HUDEP-2 (cell line): Measurements from ENCODE around the gene KAZN.

Experiments
- DNase-seq, 76 experiments: peaks; one replicate each; lab custom pipeline; 2025; ENCODE audit not compliant: unreplicated experiment in 76 of 76; lab: John Stamatoyannopoulos, UW

The KAZN gene

GRCh38 chr1:14784790-14785773, 186.6 kb downstream of the KAZN start:
- DNase-seq = peak in 23 of 76 experiments; percentile 13 to 69 (median 43)

- no peak for DNase-seq
Observed at GRCh38 chr1:14786109-14786675, 187.7 kb downstream of the KAZN start.

- no peak for DNase-seq
Observed at GRCh38 chr1:14786681-14787080, 188.2 kb downstream of the KAZN start.

- no peak for DNase-seq
Observed at GRCh38 chr1:14787604-14788003, 189.1 kb downstream of the KAZN start.

DNA sequence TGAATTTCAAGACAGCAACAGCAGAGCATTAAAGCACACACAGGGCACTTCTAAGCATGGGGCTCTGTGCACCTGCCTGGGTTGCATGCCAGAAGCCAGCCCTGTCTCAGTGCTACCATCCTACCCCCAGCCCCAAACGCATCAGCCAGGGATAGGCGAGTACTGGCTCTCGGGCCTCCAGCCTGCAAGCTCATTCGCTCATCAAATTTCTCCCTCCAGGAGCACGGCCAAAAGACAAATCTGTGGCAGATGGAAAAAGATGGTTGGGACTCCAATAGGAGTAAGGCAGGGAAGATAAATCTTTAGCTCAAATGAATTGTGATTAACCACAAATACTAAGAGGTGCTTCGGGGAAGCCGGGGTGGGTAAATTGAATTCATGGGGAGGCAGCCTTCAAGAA, 189.6 kb downstream of the KAZN start:
- no peak for DNase-seq

DNA sequence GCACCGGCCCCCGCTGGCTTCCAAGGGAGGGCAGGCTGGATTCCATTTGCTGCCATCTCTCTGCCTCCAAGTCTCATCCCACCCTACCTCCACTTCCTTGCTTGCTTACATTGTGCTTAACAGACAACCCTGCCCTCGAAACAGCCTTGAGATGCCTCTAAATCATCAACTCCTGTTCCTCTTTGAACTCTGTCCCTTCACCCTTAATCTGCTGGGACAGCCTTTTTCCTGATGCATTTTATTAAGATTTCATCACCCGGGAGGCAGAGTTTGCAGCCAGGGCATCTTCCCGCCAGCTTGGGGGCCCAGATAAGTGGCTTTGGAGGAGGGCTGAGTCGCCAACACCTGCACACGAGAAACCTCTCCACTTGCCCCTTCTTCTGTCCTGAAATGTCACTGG, 192.5 kb downstream of the KAZN start:
- no peak for DNase-seq

DNA sequence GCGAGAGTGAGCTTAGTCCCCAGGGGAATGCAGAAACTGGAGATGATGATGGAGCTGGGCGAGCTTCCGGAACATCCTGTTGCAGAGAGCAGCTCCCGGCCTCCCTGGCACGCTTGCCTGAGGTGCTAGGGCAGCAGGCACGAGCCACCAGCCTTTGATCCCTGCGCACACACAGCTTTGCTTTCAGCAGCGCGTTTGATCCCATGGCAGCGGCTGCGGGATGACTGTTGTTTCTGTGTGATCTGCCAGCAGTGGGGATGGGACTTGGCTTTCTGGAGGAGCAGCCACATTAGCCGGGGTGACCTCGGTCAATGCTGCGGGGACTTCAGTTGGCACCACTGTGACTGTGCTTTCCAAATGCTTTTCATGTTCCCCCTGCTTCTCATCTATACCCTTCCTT, 193.2 kb downstream of the KAZN start:
- DNase-seq = no peak

DNA sequence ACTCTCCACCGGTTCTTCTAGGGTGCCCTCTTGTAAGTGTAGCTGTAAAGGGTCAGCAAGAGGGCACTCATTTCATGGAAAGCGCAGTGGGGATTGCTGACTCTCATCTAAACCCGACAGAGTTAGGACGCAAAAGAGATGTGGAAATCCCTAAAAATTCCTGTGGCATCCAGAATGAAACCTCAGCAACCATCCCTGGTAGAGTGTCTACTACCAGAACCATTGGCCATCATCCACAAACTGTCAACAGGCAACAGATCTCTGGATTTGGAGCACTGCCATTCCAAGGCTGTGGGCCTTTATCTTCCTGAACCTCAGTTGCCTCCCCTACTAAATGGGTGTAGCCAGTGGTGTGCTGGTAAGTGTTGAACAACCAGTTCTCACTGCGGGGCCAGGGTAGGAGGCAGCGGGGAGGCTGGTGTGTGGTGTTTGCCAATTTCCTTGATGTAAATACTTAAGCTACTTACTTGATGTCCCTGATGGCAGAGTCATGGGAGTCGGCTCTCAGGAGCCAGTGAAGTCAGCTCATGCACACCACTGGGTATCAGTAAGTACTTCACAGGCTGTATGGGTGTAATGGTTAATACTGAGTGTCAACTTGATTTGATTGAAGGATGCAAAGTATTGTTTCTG, 195.8 kb downstream of the KAZN start:
- DNase-seq = peak in 4 of 76 experiments; percentile 10 to 35 (median 17)

DNA sequence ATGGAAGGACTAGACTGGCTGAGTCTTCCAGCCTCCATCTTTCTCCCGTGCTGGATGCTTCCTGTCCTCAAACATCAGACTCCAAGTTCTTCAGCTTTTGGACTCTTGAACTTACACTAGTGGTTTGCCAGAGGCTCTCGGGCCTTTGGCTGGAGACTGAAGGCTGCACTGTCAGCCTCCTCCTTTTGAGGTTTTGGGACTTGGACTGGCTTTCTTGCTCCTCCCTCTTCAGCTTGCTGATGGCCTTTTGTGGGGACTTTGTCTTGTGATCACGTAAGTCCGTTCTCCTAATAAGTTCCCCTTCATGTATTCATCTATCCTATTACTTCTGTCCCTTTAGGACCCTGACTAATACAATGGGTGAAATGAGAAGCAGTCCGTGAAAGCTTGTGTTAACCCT, 196.4 kb downstream of the KAZN start:
- no peak for DNase-seq

DNA sequence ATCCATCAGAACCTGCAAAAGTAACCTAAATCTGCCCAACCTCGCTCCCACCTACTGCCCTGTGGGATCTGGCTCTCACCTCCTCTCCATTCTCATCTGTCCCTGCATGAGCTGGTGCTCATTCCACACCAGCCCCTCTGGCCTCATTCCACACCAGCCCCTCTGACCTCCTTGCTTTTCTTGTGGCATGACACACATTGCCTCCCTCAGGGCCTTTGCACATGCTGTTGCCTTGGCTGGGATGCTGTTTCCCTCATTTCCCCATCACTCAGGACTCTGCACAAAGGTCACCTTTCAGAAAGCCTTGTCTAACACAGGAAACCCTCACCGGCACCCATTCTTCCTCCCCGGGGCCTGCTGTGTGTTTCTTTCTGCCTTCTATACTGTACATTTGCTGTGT, 197.1 kb downstream of the KAZN start:
- DNase-seq = no peak

DNA sequence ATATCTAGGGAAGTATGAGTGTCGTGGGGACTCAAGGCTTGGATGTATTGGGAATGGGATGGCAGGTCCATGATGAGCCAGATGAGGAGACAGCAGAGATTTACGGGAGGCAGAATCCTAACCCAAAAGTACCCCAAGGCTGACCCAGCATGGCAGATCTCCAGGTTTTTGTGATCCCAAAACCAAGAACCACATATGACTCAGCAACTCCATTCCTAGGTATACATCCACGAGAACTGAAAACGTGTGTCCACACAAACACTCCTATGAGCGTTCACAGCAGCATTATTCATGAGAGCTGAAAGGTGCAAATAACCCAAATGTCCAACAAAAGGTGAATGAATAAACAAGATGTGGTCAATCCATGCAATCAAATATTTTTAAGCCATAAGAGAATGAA, 201.5 kb downstream of the KAZN start:
- DNase-seq = no peak

- DNase-seq = no peak
Observed at GRCh38 chr1:14800500-14801076, 202.1 kb downstream of the KAZN start.

- no peak for DNase-seq
Observed at GRCh38 chr1:14803002-14803789, 204.7 kb downstream of the KAZN start.

DNA sequence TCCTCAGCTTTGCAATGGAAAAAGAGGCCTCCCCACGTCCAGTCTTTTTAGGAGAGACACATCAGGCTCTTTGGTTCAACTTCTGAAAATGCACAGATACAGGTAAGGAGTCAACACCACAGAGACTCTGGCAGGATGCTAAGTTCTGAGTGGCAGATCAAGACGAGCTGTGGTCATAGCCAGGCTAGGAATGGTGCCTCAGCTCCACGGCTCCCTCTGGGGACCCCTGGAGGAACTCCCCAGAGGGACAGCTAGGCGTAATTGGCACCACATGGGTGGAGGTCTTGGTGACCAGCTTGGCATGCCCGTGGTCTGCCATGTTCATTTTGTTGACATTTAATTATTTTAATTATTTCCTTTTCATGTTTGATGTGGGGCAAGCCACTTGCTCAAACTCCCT, 206.1 kb downstream of the KAZN start:
- DNase-seq = peak in 48 of 76 experiments; percentile 5 to 58 (median 27)

GRCh38 chr1:14806772-14807171, 208.3 kb downstream of the KAZN start:
- DNase-seq = no peak

DNA sequence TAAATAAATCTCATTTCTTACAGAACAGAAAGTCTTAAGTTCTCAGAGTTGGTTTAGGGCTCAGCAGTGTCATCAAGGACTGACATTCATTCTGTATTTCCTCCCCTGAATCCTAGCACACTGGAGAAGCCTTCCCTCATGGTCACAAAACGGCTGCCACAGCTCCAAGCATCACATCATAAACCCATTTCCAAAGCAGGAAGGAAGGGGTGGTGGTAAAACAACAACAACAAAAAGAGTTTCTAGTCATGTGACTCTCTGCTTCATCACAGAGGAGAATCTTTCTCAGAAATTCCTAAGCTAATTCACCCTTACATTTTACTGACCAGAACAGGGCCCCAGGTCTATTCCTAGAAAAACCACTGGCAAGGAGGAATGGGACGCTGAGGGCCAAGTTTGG, 210.3 kb downstream of the KAZN start:
- no peak for DNase-seq

DNA sequence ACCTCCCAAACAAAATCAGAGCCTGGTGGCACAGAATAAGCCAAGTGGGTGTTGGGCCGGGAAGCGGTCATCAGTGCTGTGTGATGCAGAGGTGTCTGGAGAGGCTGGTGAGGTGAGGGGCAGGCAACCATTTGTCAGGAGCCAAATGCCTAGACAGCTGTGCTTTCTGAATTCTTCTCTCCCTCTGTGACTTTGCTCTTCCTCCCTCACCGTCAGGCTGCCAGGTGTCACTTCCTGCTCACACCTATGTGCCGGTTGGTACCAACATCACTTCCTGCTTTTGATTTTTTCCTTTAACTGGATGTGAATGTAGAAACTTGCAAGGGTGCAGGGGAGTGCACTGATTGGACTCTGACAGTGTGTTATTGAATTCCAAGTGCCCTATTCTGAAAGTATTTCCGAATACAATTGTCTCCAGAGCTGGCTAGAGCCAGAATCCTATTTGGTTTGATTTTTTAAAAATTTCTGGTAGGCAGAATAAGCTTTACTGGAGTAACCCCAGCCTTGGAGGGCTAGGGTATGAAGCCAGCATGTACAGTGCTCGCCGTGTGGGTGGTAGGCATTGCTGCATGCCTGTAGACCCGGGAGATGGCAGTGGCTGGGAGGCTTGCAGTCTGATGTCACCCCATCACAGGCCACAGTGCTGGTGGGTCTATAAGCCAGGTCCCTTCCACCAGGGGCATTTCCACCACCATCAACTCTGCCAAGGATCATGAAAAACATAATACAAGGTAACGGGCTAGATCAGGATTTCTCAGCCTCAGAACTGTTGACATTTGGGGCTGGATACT, 210.9 kb downstream of the KAZN start:
- no peak for DNase-seq

DNA sequence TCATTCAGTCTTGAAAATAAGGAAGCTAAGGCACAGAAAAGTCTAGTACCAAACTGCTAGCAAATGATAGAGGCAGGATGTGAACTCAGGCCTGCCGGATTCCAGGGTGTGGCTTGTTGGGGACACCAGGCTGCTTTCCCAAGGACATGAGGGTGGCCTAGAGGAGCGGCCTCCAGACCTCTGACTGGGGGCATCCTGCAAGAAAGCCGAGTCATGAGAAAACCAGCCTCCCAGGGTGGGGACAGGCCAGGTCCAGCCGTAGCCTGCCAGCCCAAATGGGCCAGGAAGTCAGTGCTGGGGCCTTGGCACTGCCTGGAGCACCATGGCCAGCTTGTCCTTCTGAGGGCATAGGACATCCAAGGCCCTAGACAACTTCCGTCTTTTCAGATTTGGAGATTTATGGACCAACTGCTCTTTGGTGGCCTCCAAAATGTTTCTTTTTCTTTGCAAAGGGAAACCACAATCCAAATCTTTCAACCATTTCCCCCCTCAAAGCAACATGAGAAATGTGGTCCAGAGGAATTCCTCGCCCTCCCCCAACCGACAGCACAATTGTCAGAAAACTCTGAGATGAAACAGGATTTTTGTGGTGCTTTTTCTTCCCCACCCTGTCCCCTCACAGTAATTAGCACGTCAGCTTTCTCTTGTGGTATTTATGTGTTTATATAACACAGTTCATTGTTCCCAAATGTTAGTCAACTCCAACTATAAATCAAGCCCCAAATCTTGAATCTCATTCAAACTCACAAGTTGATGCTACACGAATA, 212.3 kb downstream of the KAZN start:
- no peak for DNase-seq

GRCh38 chr1:14811573-14811972, 213.1 kb downstream of the KAZN start:
- DNase-seq = no peak
